DMS 273 treated with DMSO at 0.1 percent for 48 hours (cell line): ENCODE data around the gene CDH4.
"Not testable (repeated sequence)": the region's sequence is repeated elsewhere in the genome, so short reads cannot be mapped to it uniquely, and the experiment has no call there.

Experiments used
- DNase-seq: peaks from one replicate; lab custom pipeline; 2025; lab: John Stamatoyannopoulos, UW

CDH4 gene

GRCh38 chr20:61948056-61948455, 696.0 kb downstream of the CDH4 start:
- not testable (repeated sequence) for DNase-seq

DNA sequence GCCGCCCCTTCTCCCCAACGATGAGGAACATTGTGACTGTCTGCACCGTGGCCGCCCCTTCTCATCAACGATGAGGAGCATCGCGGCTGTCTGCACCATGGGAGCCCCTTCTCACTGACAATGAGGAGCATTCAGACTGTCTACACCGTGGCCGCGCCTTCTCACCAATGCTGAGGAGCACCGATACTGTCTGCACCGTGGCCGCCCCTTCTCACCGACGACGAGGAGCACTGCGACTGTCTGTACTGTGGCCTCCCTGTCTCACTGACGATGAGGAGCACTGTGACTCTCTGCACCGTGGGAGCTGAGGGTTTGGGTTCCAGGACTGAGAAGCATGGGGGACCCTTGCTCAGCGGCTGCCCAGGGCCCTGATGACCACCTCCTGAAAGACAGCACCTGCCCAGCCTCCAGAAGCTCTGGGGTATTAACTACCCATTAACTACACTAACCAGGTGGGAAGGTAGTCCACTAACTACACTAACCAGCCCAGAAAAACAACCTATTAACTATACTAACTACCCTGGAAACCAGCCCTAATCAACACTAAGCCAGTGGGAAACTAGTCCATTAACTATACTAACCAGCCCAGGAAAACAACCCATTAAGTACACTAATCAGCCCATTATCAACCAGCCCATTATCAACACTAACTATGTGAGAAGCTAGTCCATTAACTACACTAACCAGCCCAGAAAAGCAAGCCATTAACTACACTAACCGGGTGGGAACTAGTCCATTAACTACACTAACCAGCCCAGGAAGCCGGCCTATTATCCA, 696.7 kb downstream of the CDH4 start:
- no peak for DNase-seq

DNA sequence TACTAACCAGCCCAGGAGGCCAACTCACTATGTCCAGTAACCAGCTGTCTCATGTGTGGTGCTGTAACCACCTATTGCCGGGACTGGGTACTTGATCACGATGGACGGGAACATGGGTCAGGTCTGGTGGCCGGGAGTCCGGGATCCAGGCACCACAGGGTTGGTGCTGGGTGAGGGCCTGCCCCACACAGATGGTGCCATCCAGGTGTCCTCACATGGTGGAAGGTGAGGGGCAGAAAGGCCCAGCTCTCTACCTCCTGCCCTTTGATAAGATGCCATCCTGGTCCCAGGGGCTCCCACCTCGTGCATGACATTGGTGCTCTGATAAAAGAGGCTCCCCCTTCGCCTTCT, 697.3 kb downstream of the CDH4 start:
- no peak for DNase-seq

DNA sequence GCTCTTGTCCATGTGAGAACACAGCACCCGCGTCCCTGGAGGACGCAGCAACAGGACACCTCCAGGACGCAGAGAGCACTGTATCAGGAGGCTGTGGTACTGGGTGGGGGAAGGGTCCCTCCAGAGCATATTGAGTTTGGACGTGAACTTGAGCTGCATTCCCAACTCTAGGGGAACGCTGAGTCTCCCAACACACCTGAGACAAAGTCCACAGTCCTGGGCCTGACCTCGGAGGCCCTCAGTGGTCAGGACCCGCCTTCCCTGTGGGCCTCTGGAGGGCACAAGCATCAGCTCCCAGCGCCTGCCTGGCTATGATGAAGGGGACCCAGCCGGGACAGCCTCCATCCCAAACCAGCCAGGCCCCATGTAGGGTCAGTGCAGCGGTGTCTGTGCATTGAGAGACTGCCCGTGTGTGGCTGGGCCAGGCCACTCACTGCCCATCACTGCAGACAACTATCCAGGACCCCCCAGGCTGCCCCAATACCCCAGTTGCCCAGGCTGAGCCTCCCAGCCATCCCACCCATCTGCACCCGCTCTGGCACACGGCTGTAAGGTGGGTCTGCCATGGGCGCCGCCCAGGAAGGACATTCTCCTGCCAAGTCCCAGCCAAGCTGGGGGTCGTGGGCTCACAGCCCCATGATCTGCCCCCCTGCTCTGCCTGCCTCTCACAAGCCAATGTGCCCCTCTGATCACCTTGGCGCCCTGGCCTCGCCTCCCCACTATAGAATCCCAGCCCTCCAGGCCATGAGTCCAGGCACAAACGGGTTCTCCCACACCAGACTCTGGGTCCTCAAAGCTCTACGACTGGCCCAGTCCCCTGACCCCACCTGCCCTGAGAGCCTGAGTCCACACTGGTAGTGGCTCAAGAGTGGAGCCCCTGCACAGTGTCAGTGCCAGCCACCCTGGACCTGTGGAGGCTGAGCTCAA, 697.9 kb downstream of the CDH4 start:
- no peak for DNase-seq

GRCh38 chr20:61950641-61951071, 698.6 kb downstream of the CDH4 start:
- DNase-seq, result no peak

DNA sequence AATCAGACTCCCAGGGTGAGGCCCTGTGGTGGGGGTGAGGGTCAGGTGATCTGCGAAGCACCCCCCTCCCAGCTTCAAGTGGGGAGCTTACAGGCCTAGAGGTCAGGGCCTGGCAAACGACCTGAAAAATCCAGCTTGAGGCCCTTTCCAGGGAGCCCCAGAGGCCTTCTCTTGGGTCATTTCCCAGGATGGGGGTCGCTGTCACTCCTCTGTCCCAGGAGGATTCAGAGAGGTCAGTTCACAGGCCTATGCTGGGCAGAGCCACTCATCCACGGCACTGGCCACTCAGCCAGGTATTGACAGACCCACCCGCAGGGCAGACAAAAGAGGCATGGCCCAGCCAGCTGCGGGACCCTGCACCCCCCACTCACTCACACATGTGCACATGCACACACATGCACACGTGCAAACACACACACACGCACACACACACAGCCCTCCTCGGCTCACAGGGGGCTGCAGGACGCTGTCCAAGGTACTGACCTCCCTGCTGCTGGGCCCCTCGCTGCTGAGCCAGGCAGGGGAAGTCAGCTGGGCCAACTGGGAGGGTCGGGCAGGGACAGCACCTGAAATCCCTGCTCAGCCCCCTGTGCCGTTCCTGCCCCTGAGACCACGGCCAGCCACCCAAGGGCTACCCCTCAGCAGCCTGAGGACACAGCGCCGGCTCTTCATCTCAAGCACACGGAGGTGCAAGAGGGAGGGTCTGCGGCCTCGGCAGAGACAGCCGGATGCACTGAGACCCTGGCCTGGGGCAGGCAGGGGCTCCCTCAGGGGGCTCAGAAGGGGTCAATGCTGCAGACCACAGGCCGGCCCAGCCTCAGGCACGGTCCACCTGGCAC, 699.9 kb downstream of the CDH4 start:
- no peak for DNase-seq

DNA sequence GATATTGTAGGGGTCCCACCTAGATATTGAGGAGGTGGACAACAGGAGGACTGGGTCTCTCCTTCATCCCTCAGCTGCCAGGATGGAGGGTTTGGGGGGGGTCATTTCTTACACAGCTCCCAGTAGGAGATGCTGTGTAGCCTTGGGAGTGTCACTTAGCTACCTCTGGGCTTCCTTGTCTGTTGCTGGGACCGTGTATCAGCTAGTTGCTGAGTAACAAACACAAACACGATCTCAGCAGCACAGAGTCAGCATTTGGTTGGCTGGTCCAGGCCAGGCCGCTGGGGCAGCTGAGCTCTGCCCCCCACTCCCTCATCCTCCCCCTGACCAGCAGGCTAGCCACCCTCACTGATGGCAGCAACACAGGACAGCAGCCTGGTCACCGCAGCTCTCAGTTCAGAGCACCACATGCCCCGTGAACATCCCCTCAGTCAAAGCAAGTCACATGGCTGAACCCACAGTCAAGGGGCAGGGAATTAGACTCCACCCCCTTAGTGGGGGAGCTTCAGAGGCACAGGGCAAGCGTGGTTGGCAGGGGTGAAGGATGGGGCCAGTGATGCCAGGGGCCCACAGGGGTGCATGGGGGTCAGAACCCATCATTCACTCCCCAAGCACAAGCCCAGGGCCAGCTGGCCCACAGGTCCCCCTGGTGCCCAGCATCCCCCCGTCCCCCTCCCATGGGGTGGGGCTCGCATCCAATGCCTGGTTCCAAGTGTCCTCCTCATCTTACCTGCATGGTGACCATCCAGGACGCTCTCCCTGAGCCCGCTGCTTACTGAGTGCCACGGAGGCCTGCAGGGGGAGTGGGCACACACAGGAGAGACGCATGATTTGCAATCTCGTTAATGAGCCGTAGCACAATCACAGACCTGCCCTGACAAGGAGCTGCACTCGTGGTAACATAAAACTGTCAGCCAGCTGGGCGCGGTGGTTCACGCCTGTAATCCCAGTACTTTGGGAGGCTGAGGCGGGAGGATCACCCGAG, 701.3 kb downstream of the CDH4 start:
- DNase-seq, result no peak

GRCh38 chr20:61954276-61955021, 702.4 kb downstream of the CDH4 start:
- no peak for DNase-seq

- no peak for DNase-seq
Measured at GRCh38 chr20:61955668-61956395, 703.8 kb downstream of the CDH4 start.

DNA sequence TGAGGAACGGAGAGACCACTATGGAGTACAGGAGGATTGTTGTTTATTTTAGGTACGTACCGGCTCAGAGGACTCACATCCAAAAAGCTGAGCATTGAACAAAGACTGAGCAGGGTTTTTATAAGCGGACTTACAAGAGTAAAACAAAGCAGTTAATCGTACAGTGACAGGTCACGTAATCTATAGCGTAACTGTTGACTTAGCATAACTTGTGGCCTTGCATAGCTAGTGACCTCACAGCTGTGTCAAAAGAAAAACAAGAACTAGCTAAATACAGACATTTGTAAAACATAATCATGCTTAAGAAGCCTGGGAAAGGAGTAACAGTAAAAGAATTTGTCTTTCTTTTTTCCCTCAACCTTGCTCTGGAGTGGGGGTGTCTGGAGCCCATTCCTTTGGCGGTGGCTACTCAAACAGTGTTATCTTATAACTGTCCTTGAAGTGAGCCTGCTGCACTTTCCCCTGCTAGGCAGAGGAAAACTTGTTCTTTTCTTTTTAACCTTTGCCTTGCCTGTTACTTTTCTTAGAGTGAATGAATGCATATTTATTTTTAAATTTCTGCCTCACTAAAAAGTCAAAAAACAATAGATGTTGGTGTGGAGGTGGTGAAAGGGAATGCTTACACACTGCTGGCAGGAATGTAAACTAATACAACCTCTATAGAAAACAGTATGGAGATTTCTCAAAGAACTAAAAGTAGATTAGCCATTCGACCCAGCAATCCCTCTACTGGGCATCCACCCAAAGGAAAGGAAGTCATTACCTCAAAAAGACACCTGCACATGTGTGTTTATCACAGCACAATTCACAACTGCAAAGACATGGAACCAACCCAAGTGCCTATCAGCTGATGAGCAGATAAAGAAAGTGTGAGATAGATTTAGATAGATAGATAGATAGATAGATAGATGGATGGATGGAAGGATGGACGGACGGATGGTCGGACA, 704.6 kb downstream of the CDH4 start:
- DNase-seq, result no peak

DNA sequence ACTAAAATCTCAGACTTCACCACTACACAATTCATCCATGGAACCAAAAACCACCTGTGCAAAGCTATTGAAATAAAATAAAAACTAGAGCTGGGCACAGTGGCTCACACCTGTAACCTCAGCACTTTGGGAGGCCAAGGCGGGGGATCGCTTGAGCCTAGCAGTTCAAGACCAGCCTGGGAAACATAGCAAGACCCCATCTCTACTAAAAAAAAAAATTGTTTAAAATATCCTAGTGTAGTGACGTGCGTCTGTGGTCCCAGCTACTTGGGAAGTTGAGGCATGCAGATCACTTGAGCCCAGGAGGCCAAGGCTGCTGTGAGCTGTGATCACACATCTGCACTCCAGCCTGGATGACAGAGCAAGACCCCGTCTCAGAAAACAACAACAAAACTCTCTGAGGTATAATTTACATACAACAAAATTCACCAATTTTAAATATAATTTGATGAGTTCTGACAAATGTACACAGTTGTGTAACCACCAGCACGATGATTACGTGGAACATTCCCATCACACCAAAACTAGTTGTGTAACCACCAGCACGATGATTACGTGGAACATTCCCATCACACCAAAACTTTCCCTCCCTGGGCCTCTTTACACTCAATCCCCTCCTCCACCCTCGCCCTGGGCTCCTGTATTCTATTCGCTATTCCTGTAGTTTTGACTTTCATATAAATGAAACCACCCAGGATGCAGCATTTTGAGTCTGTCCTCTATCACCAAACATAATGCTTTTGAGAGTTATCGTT, 706.1 kb downstream of the CDH4 start:
- DNase-seq, result no peak

DNA sequence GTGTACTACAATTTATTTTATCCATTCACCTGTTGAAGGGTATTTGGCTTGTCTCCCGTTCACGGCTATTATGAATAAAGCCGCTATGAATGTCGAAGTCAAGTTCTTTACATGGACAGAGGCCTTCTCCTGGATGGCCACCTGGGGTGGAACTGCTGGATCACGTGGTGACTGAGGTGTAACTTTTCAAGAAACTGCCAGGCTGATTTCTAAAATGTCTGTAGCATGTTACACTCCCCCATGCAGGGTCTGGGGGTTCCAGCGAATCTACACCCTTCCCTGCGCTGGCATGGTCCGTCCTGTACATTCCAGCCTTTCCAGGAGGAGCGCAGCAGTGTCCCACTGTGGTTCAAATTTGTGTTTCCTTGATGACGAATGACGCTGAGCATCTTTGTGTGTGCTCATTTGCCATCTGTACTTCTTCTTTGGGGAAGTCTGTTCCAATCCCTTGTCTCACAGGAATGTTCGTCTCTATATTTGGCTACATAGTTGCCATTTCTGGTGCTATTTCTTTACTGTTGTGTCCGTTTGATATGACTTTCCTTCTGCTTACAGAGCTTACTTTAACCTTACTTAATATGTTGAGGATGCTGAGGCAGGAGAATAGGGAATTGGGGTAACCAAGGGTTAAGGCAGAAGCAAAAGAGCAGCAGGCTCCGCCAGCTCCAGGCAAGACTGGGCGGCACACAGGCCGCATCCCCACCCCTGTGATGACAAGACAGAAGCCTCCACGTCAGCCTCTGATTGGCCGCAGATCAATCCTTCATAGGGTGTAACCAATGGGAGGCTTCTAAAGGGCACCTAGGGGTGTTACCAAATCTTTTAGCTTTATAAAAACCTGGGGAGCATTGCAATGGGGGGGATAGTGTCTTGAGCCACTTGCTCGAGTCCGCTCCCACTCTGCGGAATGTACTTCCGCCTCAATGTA, 707.0 kb downstream of the CDH4 start:
- no peak for DNase-seq

DNA sequence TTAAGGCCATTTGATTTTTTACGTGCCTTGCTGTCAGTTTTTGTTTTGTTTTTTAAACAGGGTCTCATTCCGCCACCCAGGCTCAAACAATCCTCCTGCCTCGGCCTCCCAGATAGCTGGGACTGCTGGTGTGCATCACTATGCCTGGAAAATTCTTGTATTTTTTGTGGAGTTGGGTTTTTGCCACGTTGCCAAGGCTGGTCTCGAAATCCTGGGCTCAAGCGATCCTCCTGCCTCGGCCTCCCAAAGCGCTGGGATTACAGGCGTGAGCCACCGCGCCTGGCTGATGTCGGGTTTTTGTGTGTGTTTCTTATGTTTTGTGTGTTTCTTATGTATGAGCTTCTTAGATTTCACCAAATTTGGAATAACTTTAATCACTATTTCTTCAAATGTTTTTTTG, 708.8 kb downstream of the CDH4 start:
- DNase-seq, result no peak

DNA sequence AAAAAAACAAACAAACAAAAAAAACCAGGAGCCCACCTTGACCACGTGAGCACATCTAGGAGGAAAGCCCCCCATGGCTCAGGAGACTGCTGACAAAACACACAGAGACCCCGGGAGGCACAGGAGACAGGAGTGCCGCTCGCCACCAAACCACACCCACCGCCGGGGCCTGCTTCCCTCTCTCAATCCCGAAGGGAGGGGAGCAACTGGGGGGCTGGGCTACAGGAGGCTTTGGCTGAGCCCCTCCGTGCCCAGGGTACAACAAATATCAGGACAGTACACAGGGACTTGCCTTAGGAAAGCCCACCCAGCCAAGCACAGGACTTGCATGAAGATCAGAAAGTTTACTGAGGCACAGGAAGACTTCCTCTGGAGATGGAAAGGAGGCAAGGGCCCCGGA, 711.1 kb downstream of the CDH4 start:
- DNase-seq, result no peak

- no peak for DNase-seq
Measured at GRCh38 chr20:61963885-61964674, 712.0 kb downstream of the CDH4 start.
